Jurkat, Clone E6-1 (cell line): ENCODE results near the gene CCDC149.
A peak's percentile ranks its signal among the peaks of the same experiment; 100 is the strongest.

Source experiments
- DNase-seq: peaks from one replicate; pipeline ENCODE4 v3.0.0-alpha.2; 2011; ENCODE audit warnings: low read depth, low spot score
- H3K4me3 ChIP-seq: 2 replicates; pipeline ENCODE4 v1.5.1; 2011; ENCODE audit warnings: mild to moderate bottlenecking, low read length, control low read depth, moderate library complexity

CCDC149 gene

DNA sequence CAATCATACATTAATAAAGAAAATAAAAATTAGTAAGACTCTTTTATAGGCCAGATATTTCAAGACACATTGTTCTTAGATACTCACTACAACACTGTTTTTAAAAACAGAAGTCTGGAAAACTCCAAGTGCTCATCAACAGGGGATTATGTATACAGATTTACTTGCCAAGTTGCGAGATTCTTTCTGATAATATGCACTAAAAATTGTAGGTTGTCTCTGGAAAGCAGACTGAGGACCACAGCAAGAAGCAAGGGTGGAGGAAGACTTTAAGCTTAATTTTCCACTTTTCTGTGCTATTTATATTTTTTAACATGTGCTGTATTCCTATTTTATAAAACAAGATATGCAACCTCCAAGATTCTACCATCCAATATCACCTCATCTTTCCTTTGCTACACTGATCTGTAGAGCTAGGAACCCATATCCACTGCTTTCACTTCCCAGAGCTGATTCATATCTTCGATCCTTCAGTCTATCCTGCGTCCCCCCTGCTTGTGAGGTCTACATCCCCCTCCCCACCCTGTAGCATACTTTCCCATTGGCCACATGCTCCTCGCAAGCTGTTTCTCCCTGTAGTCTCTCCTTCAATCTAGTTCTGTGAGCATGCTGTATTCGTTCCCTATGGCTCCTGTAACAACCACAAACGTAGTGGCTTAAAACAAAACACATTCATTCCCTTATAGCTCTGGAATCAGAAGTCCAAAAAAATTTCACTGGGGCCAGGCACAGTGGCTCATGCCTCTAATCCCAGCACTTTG, 101.8 kb downstream of the CCDC149 start:
- no peak for DNase-seq
- H3K4me3 ChIP-seq, result no peak overlapping the region

DNA sequence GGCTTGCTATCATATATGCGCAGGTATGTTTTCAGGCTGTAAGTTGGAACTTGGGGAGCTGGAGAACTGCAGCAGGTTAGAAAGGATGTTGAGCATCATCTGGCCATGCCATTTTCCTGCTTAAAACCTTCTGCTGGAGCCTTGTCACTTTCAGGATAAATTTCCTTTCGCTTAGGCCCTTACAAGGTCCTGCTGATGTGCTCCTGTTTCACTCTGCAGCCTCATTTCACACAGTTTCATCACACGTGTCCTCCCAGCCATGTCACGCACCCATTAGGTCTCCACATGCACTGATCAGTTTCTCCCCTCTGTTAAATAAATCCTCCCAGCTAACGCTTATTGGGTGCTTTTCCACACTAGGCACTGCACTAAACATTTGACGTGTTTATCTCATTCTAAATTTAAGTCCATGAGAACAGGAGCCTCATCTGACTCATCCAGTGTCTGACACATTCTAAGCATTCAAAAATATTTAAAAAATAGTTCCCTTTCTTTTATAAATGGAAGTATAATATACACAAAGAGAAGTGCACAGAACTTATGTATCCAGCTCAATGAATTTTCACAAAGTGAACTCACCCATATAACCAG, 102.9 kb downstream of the CCDC149 start:
- no peak overlapping the region for H3K4me3 ChIP-seq
- no peak for DNase-seq

DNA sequence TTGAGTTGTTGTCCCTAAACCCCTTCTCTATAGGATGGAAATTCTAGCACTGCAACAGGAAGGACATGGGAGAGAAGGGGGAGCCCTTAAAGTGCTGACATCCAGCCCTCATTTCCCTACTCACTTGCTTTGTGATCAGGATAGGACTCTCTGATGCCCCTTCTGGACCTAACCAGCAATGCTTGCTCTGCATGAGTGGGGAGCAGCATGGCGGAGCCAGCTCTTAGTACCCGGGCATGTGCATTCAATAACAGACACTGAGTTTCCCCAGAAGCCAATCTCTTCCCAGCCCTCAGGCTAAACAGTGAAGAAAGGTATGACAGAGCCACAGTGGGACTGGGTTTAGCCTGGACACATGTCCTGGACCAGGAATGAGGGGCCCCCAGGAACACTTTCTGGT, 103.5 kb downstream of the CCDC149 start:
- H3K4me3 ChIP-seq, result no peak overlapping the region
- peak; percentile 9 for DNase-seq

DNA sequence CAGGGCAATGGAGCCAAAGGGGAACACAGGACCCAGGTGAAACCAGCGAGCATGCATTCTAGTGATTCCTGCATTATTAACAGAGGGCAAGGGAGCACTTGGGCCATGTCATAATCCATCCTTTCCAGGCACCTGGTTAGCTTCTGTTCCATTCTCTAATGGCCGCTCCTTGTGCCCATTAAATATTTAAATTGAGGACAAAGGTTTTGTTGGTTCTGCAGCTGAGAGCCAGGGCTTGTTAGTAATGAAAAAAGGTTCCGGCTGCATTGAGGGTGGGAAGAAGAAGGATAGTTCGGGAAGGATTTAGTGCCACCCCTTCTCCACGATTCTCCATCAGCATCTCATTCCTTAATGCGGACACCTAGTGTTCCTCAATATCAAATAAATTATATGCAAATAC, 103.9 kb downstream of the CCDC149 start:
- no peak for DNase-seq
- H3K4me3 ChIP-seq, result no peak overlapping the region

DNA sequence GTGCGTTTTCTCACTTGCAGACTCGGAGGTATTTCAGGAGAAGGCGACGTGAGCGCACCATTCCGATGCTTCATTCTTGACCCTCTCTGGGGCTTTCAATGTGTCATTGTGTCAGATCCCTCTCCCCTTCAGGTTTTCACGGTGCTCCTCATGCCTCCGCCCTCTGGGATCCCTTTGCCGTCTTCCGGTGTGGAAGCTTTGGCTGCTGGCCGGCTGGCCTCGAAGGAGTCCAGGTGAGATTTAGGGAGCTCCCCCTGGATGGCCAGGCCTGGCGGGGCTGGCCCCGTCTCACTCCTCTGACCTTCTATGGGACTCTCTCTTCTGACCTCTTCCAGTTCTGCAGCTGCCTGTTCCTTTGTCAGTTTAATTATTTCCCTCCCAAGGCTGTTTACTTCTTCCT, 104.6 kb downstream of the CCDC149 start:
- no peak for DNase-seq
- H3K4me3 ChIP-seq, result no peak overlapping the region

DNA sequence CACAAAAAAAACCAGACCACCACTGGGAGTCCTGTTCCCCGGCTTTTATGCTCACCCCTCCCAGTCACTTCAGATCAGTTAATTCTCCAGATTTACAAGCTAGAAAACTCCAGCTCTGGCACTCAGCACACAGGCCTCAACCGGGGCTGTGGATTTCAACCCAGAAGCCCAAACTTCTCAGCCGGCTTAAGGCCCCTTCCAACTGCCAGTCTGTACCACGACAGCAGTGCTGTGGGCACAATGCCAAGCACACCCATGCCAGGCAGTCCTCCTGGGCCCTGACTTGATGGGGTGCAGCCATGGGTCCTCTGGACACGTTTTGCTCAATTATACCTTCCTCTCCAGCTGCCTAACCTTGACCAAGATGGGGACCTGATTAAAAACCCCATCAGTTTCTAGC, 105.2 kb downstream of the CCDC149 start:
- no peak overlapping the region for H3K4me3 ChIP-seq
- no peak for DNase-seq

DNA sequence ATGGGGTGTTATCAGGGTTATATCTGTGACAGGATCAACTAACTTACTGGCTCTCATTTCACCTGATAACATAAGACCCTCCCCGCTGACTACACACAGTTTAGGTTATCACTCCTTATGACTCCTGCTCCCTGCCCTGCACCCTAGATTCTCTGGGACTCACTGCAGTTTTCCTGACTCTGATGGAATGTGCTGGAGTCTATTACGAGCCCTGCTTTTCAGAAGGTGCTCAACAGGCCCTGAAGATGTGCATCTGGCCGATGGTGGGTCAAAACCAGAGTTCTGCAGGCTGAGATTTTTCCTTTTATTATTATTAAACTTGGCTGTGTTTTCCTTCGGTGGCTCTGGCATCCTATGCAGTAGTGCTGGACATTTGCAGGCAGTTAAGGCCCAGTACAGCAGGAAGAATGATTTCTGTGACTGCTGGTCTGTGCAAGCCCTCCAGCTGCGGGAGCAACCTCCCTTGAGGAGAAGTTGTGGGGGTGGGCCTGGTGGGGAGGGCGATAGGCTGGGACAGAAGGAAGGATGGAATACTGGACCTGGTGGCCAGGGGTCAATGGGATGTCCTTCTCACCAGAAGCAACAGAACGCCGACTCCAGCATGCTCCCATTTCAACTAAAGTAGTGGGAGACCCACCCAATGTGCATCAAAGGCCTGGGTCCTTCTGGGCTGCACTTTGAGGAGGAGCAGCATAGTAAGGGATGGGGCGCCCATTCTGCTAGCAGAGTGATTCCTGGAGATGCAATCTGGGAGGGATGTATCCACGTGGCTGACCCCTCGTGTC, 106.4 kb downstream of the CCDC149 start:
- no peak overlapping the region for H3K4me3 ChIP-seq
- no peak for DNase-seq

DNA sequence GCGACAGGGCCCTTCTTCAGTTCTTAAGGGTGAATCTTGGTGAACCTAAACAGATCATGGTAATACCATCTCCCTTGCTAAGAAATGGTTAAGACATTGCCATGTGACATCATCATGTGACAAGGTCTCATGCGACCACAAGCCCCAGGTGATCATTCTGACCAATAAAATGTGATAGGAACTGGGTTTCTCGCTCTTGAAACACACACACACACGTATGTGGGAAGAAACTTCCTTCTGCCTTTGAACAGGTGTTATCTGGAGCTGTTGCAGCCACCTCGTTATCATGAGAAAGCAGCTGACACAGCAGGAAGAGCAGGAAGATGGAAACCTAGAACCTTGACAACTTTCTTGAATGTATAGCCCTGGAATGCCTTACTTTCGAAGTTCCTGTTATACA, 107.3 kb downstream of the CCDC149 start:
- DNase-seq, result peak; percentile 44
- H3K4me3 ChIP-seq, result no peak overlapping the region

DNA sequence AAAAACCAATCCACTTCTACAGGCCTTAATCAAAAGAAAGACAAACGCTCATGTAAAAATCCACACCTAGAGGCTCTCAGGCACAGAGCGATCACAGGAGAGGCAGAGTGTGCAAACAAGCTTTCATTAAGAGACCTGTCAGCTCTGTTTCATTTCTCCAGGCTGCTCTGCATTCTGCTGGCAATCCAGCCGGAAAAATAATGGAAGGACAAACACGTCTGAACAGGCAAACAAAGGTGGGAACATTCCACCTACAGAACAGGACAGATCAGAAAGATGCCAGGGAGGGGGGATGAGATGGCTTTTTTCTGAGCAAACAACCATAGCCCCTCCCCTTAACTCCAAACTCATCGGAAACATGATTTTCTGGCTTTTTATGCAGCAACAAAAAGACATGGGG, 107.8 kb downstream of the CCDC149 start:
- no peak for DNase-seq
- no peak overlapping the region for H3K4me3 ChIP-seq

DNA sequence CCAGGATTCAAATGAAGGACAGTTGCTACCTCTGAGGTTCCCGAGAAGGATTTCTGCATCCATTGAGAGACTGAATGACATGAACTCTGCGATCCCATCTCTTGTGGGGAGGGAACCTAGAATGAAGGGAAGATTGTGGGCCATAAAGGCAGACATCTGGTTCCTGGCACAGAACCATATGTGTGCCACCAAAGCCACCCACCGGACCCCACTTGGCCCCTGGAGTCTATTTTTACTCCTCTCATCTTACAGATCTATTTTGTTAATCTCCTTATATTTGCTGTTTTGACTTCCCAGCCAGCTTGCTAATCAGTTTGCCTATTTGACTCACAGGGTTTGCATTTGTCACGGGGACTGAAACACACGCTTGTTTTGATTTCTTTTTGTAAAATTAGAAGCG, 110.2 kb downstream of the CCDC149 start:
- DNase-seq, result no peak
- H3K4me3 ChIP-seq, result no peak overlapping the region

DNA sequence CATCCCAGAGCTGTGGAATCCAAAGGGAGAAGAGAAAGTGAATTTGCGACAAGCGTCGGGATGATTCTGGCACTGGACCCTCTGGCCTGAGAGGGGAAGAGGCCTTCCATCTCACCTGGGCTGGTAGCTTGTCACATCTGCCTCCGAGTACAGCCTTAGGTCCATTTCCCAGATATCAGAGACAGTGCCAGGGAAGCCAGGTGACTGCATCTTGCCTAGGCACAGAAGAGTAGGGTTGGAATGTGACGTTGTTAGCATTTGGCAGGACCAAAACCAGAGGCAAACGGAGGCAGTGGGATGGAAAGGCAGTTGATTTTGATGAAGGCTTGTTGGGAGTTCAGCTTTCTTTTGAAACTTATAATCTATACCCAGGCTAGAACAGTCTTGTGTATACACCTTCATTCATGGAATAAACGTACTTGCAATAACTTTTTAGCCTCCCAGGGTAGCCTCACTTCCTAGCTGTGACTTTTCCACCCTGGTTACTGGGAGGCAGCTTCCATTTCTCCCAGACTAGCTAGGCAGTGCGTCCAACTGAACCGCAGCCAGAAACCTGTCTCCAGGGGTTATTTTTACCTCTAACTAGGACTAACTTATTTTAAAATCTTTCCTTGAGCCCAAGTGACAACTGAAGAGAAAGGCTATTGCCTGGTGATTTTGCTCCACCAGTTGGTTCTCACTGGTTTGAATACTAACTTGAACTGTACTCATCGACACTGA, 111.5 kb downstream of the CCDC149 start:
- H3K4me3 ChIP-seq, result no peak overlapping the region

DNA sequence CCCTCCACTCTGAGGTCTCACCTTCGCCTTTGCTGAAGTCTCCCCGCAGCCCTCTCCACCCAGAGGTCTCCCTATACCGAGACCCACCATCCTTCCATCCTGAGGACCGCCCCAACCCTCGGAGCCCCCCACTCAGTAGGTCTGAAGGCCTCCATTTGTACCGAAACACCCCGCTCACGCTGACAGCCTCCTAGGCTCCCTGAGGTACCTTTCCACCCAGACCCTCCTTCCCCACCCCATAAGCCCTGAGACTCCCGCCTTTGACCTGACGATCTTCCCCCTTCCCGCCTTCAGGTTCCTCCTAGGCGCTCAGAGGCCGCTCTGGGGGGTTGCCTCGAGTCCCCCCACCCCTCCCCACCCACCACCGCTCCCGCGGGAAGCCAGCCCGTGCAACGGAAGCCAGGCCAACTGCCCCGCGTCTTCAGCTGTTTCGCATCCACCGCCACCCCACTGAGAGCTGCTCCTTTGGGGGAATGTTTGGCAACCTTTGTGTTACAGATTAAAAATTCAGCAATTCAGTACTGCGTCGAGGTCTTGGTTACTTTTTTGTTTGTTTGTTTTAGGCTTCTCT, 112.4 kb downstream of the CCDC149 start:
- no peak for DNase-seq
- H3K4me3 ChIP-seq, result no peak overlapping the region

More for the DNA sequence above, 111.5 kb downstream of the CCDC149 start:
- no peak for DNase-seq

DNA sequence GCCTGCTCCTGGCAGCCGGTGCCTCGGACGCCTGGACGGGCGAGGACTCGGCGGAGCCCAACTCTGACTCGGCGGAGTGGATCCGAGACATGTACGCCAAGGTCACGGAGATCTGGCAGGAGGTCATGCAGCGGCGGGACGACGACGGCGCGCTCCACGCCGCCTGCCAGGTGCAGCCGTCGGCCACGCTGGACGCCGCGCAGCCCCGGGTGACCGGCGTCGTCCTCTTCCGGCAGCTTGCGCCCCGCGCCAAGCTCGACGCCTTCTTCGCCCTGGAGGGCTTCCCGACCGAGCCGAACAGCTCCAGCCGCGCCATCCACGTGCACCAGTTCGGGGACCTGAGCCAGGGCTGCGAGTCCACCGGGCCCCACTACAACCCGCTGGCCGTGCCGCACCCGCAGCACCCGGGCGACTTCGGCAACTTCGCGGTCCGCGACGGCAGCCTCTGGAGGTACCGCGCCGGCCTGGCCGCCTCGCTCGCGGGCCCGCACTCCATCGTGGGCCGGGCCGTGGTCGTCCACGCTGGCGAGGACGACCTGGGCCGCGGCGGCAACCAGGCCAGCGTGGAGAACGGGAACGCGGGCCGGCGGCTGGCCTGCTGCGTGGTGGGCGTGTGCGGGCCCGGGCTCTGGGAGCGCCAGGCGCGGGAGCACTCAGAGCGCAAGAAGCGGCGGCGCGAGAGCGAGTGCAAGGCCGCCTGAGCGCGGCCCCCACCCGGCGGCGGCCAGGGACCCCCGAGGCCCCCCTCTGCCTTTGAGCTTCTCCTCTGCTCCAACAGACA, 113.1 kb downstream of the CCDC149 start:
- no peak for DNase-seq
- no peak overlapping the region for H3K4me3 ChIP-seq

DNA sequence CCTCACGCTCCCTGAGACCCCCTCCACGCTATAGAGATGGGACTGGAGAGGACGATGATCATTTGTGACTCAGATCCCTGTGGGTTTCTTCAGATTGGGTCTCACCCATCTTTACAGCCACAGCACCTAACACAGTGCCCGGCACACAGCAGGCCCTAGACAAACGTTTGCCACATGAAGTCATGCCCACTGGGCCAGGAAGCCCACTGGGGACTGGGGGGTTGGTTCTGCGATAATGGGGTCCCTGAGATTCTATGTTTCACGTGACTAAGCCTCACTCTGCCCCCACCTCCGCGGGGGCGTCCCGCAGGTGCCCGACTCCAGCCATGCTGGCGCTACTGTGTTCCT, 113.7 kb downstream of the CCDC149 start:
- no peak for DNase-seq
- no peak overlapping the region for H3K4me3 ChIP-seq

DNA sequence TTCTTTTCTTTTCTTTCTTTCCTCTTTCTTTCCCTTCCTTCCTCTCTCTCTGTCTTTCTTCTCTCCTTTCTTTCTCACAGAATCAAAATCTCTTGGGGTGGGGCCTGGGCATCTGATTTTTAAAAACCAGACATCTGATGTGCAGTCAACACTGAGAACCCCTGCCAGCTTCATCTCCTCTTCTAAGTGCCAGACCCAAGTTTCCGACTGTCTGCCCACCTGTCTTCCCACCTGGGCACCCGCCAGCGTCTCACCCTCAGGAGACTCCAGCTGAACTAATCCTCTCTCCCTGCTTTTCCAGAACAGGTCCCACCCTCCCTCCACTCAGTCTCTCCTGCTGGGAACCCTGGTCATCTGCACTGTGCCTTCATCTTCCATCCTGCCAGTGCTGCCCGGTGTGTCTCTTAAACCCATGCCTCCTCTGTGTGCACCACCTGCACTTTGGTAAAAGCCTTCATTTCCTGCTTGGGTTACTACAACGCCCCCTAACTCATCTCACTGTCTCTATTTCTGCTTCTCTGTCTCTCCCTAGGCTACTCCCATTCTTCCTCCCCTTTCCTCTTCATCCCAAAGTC, 114.7 kb downstream of the CCDC149 start:
- DNase-seq, result no peak
- no peak overlapping the region for H3K4me3 ChIP-seq

DNA sequence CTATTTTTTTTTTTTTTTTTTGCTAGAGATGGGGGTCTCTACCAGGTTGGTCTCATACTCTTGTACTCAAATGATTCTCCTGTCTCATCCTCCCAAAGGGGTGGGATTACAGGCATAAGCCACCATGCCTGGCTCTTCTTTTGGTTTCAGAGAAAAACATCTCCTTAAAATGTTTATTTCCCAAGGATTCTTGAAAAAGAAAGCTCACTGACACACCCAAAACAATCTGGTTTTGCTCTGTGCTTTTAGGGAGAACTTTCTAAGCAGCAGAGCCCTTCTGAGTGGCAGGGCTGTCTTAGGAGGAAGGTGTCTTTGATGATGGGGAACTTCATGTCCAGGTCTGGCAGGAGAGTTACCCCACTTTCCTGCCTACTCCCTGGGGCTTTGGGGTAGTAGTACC, 116.2 kb downstream of the CCDC149 start:
- H3K4me3 ChIP-seq, result no peak overlapping the region
- no peak for DNase-seq

DNA sequence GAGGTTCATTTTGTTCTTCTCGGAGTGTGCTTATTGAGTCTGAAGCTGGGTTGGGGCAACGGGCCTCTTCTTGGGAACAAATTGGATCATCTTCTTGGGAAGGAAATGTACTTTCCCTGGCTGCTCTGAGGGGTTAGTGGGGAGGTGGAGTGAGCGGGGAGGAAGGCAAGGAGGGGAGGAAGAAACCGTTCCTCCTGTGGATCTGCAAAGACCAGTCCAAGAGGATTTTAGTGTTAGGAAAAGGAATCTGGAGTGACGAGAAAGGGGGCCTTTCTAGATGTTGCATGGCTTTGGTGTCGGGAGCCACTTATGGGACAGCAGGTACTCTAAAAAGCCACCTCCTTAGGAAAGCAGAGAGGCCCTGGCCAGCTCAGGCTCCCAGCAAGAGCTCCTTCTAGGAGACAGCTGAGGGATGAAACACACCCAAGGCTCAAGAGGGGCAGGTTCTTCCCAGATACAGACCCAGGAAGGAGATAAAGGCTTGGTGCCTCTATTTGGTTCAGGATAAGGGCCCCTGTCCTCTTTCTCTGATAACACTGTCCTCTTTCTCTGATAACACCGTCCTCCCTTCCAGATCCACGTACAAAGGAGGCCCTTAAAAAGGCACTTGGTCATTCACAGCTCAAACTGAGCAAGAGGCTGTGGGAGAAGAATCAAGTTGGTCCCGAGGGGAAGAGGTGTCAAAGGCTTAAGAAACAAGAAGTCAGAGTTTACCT, 117.0 kb downstream of the CCDC149 start:
- H3K4me3 ChIP-seq, result no peak overlapping the region
- no peak for DNase-seq
